Naive thymus-derived CD8-positive, alpha-beta T cell (primary cell): ENCODE measurements around the gene ANTXR1. TPM values are rescaled to one million over a fixed set of nuclear protein-coding genes. Genes with fewer than 3 reads are reported as not detected.
A peak's percentile ranks its signal among the peaks of the same experiment; 100 is the strongest.
"Not testable (repeated sequence)": the region's sequence is repeated elsewhere in the genome, so short reads cannot be mapped to it uniquely, and the experiment has no call there.

ENCODE experiments used
- ATAC-seq, 2 donors: fragments of 150-1000 bp; cut with Tn5 transposase in 1 of 2; sonication (Bioruptor Pico), chemical (Tn5 transposase) in 1 of 2; 1 replicate in 1 of 2; 2 replicates in 1 of 2; pipeline ENCODE4 v1.10.0; 2021; ENCODE audit warnings: mild to moderate bottlenecking in 2 of 2, moderate library complexity in 2 of 2
- POLR2A ChIA-PET: fragments of 350-600 bp; sonication (Branson Sonifier 250); formaldehyde crosslinking; loops from one replicate; lab custom pipeline; 2021; ENCODE audit warnings: antibody characterized with exemption; lab: Charles Lee
- DNase-seq, 10 donors: peaks; one replicate each; pipeline versions ENCODE4 v3.0.0 to v3.0.0-alpha.2; 2020 to 2022
- H3K27ac Mint-ChIP-seq, 10 donors: one replicate each; pipeline ENCODE4 v1.8.0; 2020 to 2022; ENCODE audit warnings: mild to moderate bottlenecking in 10 of 10, mixed read lengths in 10 of 10, moderate library complexity in 4 of 10, inconsistent platforms in 1 of 10
- H3K27me3 Mint-ChIP-seq, 5 donors: one replicate each; pipeline ENCODE4 v1.8.0; 2021 to 2022; ENCODE audit warnings: mixed read lengths in 5 of 5
- H3K36me3 Mint-ChIP-seq, 3 donors: one replicate each; pipeline ENCODE4 v1.8.0; 2020 to 2022; ENCODE audit warnings: mixed read lengths in 3 of 3, mild to moderate bottlenecking in 2 of 3, inconsistent platforms in 1 of 3
- H3K4me1 Mint-ChIP-seq, 4 donors: one replicate each; pipeline ENCODE4 v1.8.0; 2021 to 2022; ENCODE audit warnings: mixed read lengths in 4 of 4
- H3K4me3 Mint-ChIP-seq, 10 donors: one replicate each; pipeline ENCODE4 v1.8.0; 2020 to 2022; ENCODE audit warnings: mild to moderate bottlenecking in 10 of 10, mixed read lengths in 10 of 10, moderate library complexity in 6 of 10, inconsistent platforms in 1 of 10
- H3K9me3 Mint-ChIP-seq, 9 donors: one replicate each; pipeline ENCODE4 v1.8.0; 2020 to 2022; ENCODE audit warnings: mixed read lengths in 9 of 9, mild to moderate bottlenecking in 3 of 9, inconsistent platforms in 1 of 9, moderate library complexity in 1 of 9
- polyA plus RNA-seq, 3 donors: library from polyadenylated mRNA; unstranded; fragments of 300-500 nt; fragmentation: Illumina TruSeq; gene quantifications; one replicate each; pipeline ENCODE4 v1.2.3, GENCODE V29; 2021
- total RNA-seq, 8 experiments: library from RNA in 2 of 8; stranded (reverse) in 2 of 8; gene quantifications; one replicate each; pipeline ENCODE4 v1.2.3 and lab custom pipeline; 2021 to 2026

The ANTXR1 gene
- total and polyA plus RNA-seq, 5 experiments from 2014 or later: 0.08 to 0.20 (median 0.14) TPM; not detected in 2

DNA sequence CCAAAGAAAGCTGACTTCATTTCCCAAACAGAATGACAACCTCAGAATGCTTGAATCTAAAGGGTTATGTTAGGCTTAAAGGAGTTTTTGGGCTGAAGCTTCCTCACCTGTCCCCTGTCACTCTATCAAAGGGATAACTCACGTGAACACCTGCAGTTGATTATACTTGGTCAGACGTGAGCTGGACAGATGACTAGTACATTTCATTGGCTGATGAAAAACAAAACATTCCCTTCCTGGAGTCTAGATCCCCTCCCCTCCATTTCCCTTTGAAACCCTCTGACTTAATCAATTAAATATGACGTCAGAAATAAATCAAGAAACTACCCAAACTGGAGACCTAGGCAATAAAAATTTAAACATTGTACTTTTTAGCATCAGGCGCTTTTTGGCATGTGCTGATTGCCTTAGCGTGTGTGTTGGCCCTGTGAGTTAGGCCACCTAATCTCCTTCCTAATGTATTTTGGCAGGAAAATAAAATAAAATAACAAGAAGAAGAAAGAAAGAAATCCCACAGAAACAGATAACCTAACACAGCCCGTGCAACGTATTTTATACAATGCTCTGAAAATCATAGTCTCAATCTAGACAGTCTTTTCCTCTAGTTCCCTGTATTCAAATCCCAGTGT is 159.0 kb downstream of the ANTXR1 start:
- Mint-ChIP-seq H3K4me1 (peaks cover 0 to under 1% (median 0%) of the 10 kb centered on the region in 4 donors), H3K27me3 (peaks cover 5 to 17% (median 10%) of the 10 kb centered on the region in 5 donors)
- POLR2A ChIA-PET: no interaction called here

GRCh38 chr2:69173706-69174105 is 160.7 kb downstream of the ANTXR1 start:
- H3K4me3 Mint-ChIP-seq: no peak overlapping the region
- H3K4me1 Mint-ChIP-seq: peaks cover 0 to 8% (median 3%) of the 10 kb centered on the region in 4 donors
- no peak for DNase-seq
- no peaks in the 10 kb centered on the region for H3K9me3 Mint-ChIP-seq
- POLR2A ChIA-PET: no interaction called here
- H3K36me3 Mint-ChIP-seq: no peaks in the 10 kb centered on the region
- no peak for ATAC-seq
- peaks cover 9 to 16% (median 14%) of the 10 kb centered on the region in 5 donors for H3K27me3 Mint-ChIP-seq
- H3K27ac Mint-ChIP-seq: no peak overlapping the region

More for the DNA sequence above, 159.0 kb downstream of the ANTXR1 start:
- Mint-ChIP-seq H3K9me3 (no peaks in the 10 kb centered on the region), H3K27ac (no peak overlapping the region), H3K4me3 (no peak overlapping the region), H3K36me3 (no peaks in the 10 kb centered on the region)
- DNase-seq: no peak
- no peak for ATAC-seq

DNA sequence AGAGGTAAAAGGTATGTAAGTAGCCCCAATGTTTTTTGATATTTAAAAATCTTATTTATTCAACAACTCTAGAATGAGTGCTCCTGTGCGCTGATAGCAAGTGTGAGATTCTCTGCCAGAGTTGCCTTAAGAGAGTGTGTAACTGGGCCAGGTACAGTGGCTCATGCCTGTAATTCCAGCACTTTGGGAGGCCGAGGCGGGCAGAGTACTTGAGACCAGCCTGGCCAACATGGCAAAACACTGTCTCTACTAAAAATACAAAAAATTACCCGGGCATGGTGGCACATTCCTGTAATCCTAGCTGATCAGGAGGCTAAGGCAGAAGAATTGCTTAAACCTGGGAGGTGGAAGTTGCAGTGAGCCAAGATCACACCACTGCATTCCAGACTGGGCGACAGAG is 161.2 kb downstream of the ANTXR1 start:
- H3K4me3 Mint-ChIP-seq, H3K27ac Mint-ChIP-seq, POLR2A ChIA-PET, H3K4me1 Mint-ChIP-seq, H3K9me3 Mint-ChIP-seq, DNase-seq, ATAC-seq, H3K36me3 Mint-ChIP-seq: not testable (repeated sequence)
- H3K27me3 Mint-ChIP-seq: peaks cover 9 to 16% (median 13%) of the 10 kb centered on the region in 5 donors

- Mint-ChIP-seq H3K4me3 (no peak overlapping the region), H3K4me1 (peaks cover 0 to 8% (median 3%) of the 10 kb centered on the region in 4 donors), H3K27me3 (peaks cover 6 to 18% (median 15%) of the 10 kb centered on the region in 5 donors), H3K9me3 (no peaks in the 10 kb centered on the region), H3K36me3 (no peaks in the 10 kb centered on the region), H3K27ac (no peak overlapping the region)
- DNase-seq (no peak), ATAC-seq (no peak)
- POLR2A ChIA-PET: no interaction called here
Observed at GRCh38 chr2:69175790-69176715, 163.1 kb downstream of the ANTXR1 start.

- no peak overlapping the region for H3K27ac Mint-ChIP-seq
- POLR2A ChIA-PET: no interaction called here
- peak overlapping the region in 1 of 10 donors; percentile 20 for H3K4me3 Mint-ChIP-seq
- H3K9me3 Mint-ChIP-seq: no peaks in the 10 kb centered on the region
- no peaks in the 10 kb centered on the region for H3K36me3 Mint-ChIP-seq
- peaks cover 0 to 8% (median 3%) of the 10 kb centered on the region in 4 donors for H3K4me1 Mint-ChIP-seq
- H3K27me3 Mint-ChIP-seq: peaks cover 6 to 21% (median 16%) of the 10 kb centered on the region in 5 donors
- no peak for ATAC-seq
- DNase-seq: no peak
Observed at GRCh38 chr2:69177063-69177771, 164.2 kb downstream of the ANTXR1 start.

DNA sequence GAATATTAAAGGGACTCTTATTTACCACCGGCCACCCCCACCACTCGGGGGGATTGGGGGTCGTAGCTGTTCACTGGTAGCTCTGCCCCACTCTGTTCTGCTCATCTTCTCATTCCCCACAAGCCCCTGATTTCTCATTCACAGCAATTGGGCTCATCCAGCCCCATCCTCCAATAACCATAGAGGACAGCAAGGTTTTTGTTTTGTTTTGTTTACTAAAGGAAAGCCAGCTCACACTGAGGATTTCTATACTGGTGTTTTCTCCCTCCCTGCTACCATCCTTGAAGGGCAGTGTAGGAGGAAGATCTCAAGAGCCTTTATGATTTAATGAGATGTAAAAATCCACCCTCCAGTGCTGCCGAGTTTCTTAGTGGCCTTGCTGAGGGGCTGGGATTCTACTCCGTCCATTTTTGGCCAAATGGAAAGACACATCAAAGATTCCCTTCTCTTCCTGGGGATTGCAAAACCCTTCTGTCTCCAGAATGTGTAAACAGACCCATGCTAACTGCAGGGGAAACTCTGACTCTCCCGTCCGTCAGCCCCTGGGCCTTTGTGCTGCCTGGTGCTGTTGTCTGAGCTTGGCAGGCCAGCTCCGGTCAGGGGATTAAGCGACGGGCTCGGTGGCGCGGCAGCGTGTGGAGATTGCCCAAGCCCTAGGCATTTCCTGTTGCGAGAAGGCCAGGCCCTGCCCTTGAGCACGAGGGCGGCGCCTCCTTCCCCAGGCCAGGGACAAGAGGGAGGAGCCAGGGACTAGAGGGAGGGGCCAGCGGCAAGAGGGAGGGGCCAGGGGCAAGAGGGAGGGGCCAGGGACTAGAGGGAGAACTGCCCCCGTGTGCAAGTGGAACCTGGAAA is 165.0 kb downstream of the ANTXR1 start:
- no peak for ATAC-seq
- Mint-ChIP-seq H3K27me3 (peaks cover 6 to 21% (median 14%) of the 10 kb centered on the region in 5 donors), H3K9me3 (no peaks in the 10 kb centered on the region), H3K4me1 (peaks cover 0 to 8% (median 3%) of the 10 kb centered on the region in 4 donors), H3K27ac (no peak overlapping the region), H3K36me3 (no peaks in the 10 kb centered on the region), H3K4me3 (peak overlapping the region in 1 of 10 donors; percentile 20)
- POLR2A ChIA-PET: no interaction called here
- DNase-seq: no peak

- peaks cover 0 to 8% (median 3%) of the 10 kb centered on the region in 4 donors for H3K4me1 Mint-ChIP-seq
- POLR2A ChIA-PET: no interaction called here
- H3K4me3 Mint-ChIP-seq: no peak overlapping the region
- H3K36me3 Mint-ChIP-seq: no peaks in the 10 kb centered on the region
- DNase-seq (no peak), ATAC-seq (no peak)
- no peaks in the 10 kb centered on the region for H3K9me3 Mint-ChIP-seq
- peaks cover 6 to 23% (median 14%) of the 10 kb centered on the region in 5 donors for H3K27me3 Mint-ChIP-seq
- H3K27ac Mint-ChIP-seq: no peak overlapping the region
Observed at GRCh38 chr2:69178756-69179155, 165.8 kb downstream of the ANTXR1 start.

GRCh38 chr2:69180227-69180626 is 167.2 kb downstream of the ANTXR1 start:
- Mint-ChIP-seq H3K27ac (no peak overlapping the region), H3K36me3 (no peaks in the 10 kb centered on the region), H3K4me1 (peaks cover 0 to 8% (median 3%) of the 10 kb centered on the region in 4 donors), H3K27me3 (peaks cover 6 to 25% (median 12%) of the 10 kb centered on the region in 5 donors), H3K9me3 (no peaks in the 10 kb centered on the region), H3K4me3 (no peak overlapping the region)
- ATAC-seq (no peak), DNase-seq (no peak)
- POLR2A ChIA-PET: no interaction called here

DNA sequence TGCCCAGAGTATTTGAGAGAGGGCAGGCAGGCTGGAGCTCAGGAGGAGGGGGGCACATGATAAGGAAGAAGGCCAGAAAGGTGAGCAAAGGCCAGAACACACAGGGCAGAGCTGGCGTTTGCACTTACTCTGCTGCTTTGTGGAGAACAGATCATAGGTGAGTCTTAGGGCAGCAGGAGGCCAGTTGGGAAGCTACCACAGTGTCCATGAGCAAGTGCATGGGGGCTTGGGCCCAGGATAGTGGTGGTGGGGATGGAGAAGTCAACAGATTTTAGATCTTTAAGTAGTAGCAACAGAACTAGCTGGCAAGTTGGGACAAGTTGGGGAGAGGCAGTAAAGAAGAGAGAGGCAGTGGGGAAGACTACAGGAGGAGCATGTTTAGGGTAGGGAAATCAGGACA is 168.0 kb downstream of the ANTXR1 start:
- POLR2A ChIA-PET: no interaction called here
- no peak for DNase-seq
- ATAC-seq: no peak
- Mint-ChIP-seq H3K9me3 (no peaks in the 10 kb centered on the region), H3K4me1 (peaks cover 0 to 8% (median 3%) of the 10 kb centered on the region in 4 donors), H3K4me3 (no peak overlapping the region), H3K27ac (no peak overlapping the region), H3K27me3 (peaks cover 6 to 22% (median 12%) of the 10 kb centered on the region in 5 donors), H3K36me3 (no peaks in the 10 kb centered on the region)

GRCh38 chr2:69181806-69182427 is 168.9 kb downstream of the ANTXR1 start:
- Mint-ChIP-seq H3K4me1 (peaks cover 0 to 8% (median 3%) of the 10 kb centered on the region in 4 donors), H3K36me3 (no peaks in the 10 kb centered on the region), H3K9me3 (no peaks in the 10 kb centered on the region), H3K27me3 (peaks cover 7 to 20% (median 12%) of the 10 kb centered on the region in 5 donors), H3K27ac (no peak overlapping the region), H3K4me3 (no peak overlapping the region)
- DNase-seq (no peak), ATAC-seq (no peak)
- POLR2A ChIA-PET: no interaction called here

- no peaks in the 10 kb centered on the region for H3K4me1 Mint-ChIP-seq
- POLR2A ChIA-PET: no interaction called here
- ATAC-seq: no peak
Observed at GRCh38 chr2:69183659-69184058, 170.7 kb downstream of the ANTXR1 start.

More at GRCh38 chr2:69183659-69184058, 170.7 kb downstream of the ANTXR1 start:
- no peak overlapping the region for H3K4me3 Mint-ChIP-seq
- H3K9me3 Mint-ChIP-seq: no peaks in the 10 kb centered on the region
- DNase-seq: no peak
- peaks cover 0 to 12% (median 7%) of the 10 kb centered on the region in 5 donors for H3K27me3 Mint-ChIP-seq
- H3K27ac Mint-ChIP-seq: no peak overlapping the region
- no peaks in the 10 kb centered on the region for H3K36me3 Mint-ChIP-seq
